GM19395 (cell line): Measurements from ENCODE around the gene SUCO.
"Not testable (repeated sequence)": the region's sequence is repeated elsewhere in the genome, so short reads cannot be mapped to it uniquely, and the experiment has no call there.

Experiments
- ATAC-seq: cut with Tn5 transposase; IDR thresholded peaks from one replicate; pipeline ENCODE4 v1.9.1; 2021; ENCODE audit warnings: mild to moderate bottlenecking, moderate library complexity; ENCODE audit not compliant: unreplicated experiment

The SUCO gene

GRCh38 chr1:172557270-172557669 is 24.3 kb downstream of the SUCO start:
- no peak for ATAC-seq

GRCh38 chr1:172559572-172560210 is 26.7 kb downstream of the SUCO start:
- ATAC-seq = no peak

- no peak for ATAC-seq
These were observed 28.3 kb downstream of the SUCO start for GRCh38 chr1:172561252-172561651.

- no peak for ATAC-seq
These were observed 33.4 kb downstream of the SUCO start for GRCh38 chr1:172566196-172566997.

GRCh38 chr1:172567720-172568119 is 34.8 kb downstream of the SUCO start:
- ATAC-seq = no peak

GRCh38 chr1:172574080-172574479 is 41.1 kb downstream of the SUCO start:
- ATAC-seq = no peak

GRCh38 chr1:172578586-172578985 is 45.6 kb downstream of the SUCO start:
- ATAC-seq = no peak

GRCh38 chr1:172581273-172581672 is 48.3 kb downstream of the SUCO start:
- no peak for ATAC-seq

- ATAC-seq = no peak
These were observed 48.8 kb downstream of the SUCO start for GRCh38 chr1:172581779-172582178.

GRCh38 chr1:172582889-172583288 is 49.9 kb downstream of the SUCO start:
- no peak for ATAC-seq

- no peak for ATAC-seq
These were observed 52.4 kb downstream of the SUCO start for GRCh38 chr1:172585348-172585747.

GRCh38 chr1:172585861-172586260 is 52.9 kb downstream of the SUCO start:
- ATAC-seq = no peak

- ATAC-seq = peak; percentile 62
These were observed 55.6 kb downstream of the SUCO start for GRCh38 chr1:172588296-172589291.

- no peak for ATAC-seq
These were observed 56.6 kb downstream of the SUCO start for GRCh38 chr1:172589553-172589952.

- not testable (repeated sequence) for ATAC-seq
These were observed 58.5 kb downstream of the SUCO start for GRCh38 chr1:172591429-172591828.

GRCh38 chr1:172595066-172595465 is 62.1 kb downstream of the SUCO start:
- not testable (repeated sequence) for ATAC-seq

GRCh38 chr1:172596782-172597181 is 63.8 kb downstream of the SUCO start:
- ATAC-seq = not testable (repeated sequence)

- ATAC-seq = no peak
These were observed 67.0 kb downstream of the SUCO start for GRCh38 chr1:172599912-172600311.

- ATAC-seq = no peak
These were observed 67.7 kb downstream of the SUCO start for GRCh38 chr1:172600615-172601014.

GRCh38 chr1:172601046-172601630 is 68.2 kb downstream of the SUCO start:
- ATAC-seq = no peak

GRCh38 chr1:172602706-172603105 is 69.8 kb downstream of the SUCO start:
- ATAC-seq = no peak
